Skeletal muscle tissue (tissue), 4 donors: ENCODE results near the gene UNC5A. TPM values are rescaled to one million over a fixed set of nuclear protein-coding genes. Genes with fewer than 3 reads are reported as not detected.

Source experiments
- H3K27ac ChIP-seq: one replicate; pipeline ENCODE4 v1.7.0; 2013; ENCODE audit warnings: mild to moderate bottlenecking, low read depth, low read length, inconsistent platforms
- H3K27me3 ChIP-seq, 3 donors: one replicate each; pipeline ENCODE4 v1.7.0; 2013; ENCODE audit warnings: low read length in 3 of 3; ENCODE audit not compliant: control insufficient read depth in 3 of 3, insufficient read depth in 3 of 3
- H3K36me3 ChIP-seq, 3 donors: one replicate each; pipeline ENCODE4 v1.7.0; 2013; ENCODE audit warnings: low read length in 3 of 3; ENCODE audit not compliant: control insufficient read depth in 3 of 3, insufficient read depth in 3 of 3
- H3K4me1 ChIP-seq, 3 donors: one replicate each; pipeline ENCODE4 v1.7.0; 2013; ENCODE audit warnings: low read length in 3 of 3, mild to moderate bottlenecking in 3 of 3; ENCODE audit not compliant: control insufficient read depth in 3 of 3, insufficient read depth in 3 of 3
- H3K4me3 ChIP-seq, 3 donors: one replicate each; pipeline ENCODE4 v1.7.0; 2013; ENCODE audit warnings: low read length in 3 of 3
- H3K9ac ChIP-seq, 3 donors: one replicate each; pipeline ENCODE4 v1.7.0; 2013; ENCODE audit warnings: low read length in 3 of 3, mild to moderate bottlenecking in 3 of 3, moderate library complexity in 2 of 3, low read depth in 1 of 3
- H3K9me3 ChIP-seq, 3 donors: one replicate each; pipeline ENCODE4 v1.7.0; 2013; ENCODE audit warnings: low read length in 3 of 3; ENCODE audit not compliant: control insufficient read depth in 3 of 3
- total RNA-seq: library from RNA; depleted of rRNA; stranded (reverse); fragments of >200 nt; gene quantifications from one replicate; pipeline ENCODE4 v1.2.3, GENCODE V29; 2014
- donor health status: Osteomylitis.

Gene UNC5A
- total RNA-seq, 1 donor from 2014 or later, result not detected

DNA sequence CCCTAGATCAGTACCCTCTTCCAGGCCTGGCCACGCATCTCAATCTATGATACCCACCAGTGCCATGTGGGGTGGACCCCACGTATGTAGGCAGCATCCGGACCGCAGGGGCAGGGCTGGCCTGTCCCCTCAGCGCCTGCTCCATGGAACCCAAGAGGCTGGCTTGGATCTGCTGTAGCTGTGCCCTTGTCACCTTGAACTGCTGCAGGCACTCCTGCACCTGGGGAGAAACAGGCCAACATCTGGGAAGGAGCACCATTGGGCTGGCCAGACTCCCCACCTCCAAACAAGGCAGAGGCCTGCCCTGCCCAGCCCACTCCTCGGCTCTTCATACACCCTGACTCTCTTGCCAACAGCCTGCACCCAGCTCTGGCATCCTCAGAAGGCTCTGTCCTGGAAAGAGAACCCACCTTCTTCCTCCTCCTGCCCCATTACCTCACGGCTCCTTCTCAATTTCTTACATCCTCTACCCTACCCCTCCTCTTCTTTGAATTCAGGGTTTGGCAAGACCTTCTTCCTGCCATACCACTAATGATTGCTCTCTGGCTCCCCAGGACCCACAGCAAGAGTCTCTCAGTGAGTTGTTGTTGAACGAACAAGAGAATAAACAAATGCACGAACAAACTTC is 81.1 kb downstream of the UNC5A start:
- H3K9me3 ChIP-seq, result no peaks in the 10 kb centered on the region
- no peaks in the 10 kb centered on the region for H3K4me1 ChIP-seq
- H3K4me3 ChIP-seq, result no peak overlapping the region
- H3K27me3 ChIP-seq, result peaks cover 0 to 8% (median 0%) of the 10 kb centered on the region in 3 donors
- no peaks in the 10 kb centered on the region for H3K36me3 ChIP-seq
- H3K27ac ChIP-seq, result no peak overlapping the region
- H3K9ac ChIP-seq, result no peak overlapping the region

GRCh38 chr5:176892663-176893062 is 82.3 kb downstream of the UNC5A start:
- peaks cover 0 to 9% (median 0%) of the 10 kb centered on the region in 3 donors for H3K27me3 ChIP-seq
- H3K4me1 ChIP-seq, result no peaks in the 10 kb centered on the region
- no peaks in the 10 kb centered on the region for H3K9me3 ChIP-seq
- no peak overlapping the region for H3K9ac ChIP-seq
- H3K27ac ChIP-seq, result no peak overlapping the region
- H3K36me3 ChIP-seq, result no peaks in the 10 kb centered on the region
- H3K4me3 ChIP-seq, result no peak overlapping the region

DNA sequence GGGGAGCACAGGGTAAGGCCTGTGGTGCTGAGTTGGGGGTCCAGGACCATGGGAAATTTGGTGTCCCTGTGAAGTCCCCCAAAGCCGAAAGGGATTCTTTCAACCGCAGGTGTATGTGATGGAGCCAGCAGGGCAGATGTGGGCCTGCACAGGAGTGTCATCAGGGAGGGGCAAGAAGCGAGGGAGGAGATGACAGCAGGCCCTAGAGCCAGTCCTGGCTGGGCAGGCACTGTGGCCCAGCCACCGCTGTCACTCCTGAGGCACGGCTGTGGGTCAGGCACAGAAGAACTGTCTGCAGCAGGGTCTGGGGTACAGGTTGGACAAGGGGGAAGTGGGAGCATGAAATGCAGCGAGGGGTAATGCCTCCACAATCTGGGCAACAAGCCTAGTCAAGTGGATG is 83.9 kb downstream of the UNC5A start:
- H3K4me3 ChIP-seq, result no peak overlapping the region
- peaks cover 0 to 6% (median 0%) of the 10 kb centered on the region in 3 donors for H3K27me3 ChIP-seq
- H3K4me1 ChIP-seq, result peaks cover 0 to under 1% (median 0%) of the 10 kb centered on the region in 3 donors
- H3K9ac ChIP-seq, result no peak overlapping the region
- no peak overlapping the region for H3K27ac ChIP-seq
- no peaks in the 10 kb centered on the region for H3K9me3 ChIP-seq
- H3K36me3 ChIP-seq, result no peaks in the 10 kb centered on the region

DNA sequence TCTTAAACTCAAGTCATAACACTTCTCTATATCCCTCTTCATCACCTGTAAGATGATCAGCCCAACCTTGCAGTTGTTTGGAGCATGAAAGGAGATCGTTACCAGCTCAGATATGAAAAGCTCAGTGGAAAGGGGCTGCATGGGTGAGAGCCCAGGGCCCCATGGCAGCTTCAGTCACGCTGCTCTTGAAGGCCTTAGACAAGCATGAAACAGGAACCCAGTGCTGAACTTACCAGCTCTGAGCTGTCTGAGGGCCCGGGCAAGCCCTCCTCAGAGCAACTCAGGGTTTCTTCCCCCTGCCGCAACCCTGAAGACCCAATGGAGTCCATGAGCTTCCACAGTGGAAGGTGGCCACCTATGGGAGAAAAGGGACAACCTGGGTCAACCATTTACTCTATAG is 85.5 kb downstream of the UNC5A start:
- H3K27me3 ChIP-seq, result peaks cover 0 to 4% (median 0%) of the 10 kb centered on the region in 3 donors
- H3K4me1 ChIP-seq, result peaks cover 0 to 6% (median 4%) of the 10 kb centered on the region in 3 donors
- no peak overlapping the region for H3K4me3 ChIP-seq
- no peak overlapping the region for H3K27ac ChIP-seq
- no peaks in the 10 kb centered on the region for H3K36me3 ChIP-seq
- H3K9ac ChIP-seq, result no peak overlapping the region
- H3K9me3 ChIP-seq, result no peaks in the 10 kb centered on the region

DNA sequence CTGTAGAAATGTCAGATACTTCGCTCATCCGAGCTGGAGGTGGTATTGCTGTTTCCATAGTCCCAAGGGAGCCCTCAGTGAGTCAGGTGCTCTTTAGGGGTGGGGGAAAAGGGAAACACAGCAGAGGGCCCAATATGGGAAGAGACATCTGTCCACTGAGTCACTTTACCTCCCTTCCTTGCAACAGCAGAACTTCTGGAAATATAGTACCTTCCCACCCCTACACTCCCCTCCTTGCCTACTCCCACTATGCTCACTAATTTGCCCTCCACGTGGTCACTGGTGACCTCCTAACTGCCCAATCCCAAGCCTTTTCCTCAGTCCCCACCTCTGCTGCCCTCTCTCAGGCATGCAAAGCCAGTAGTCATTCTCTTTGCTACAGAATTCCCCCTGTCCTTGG is 86.9 kb downstream of the UNC5A start:
- Histone ChIP-seq H3K4me3 (no peak overlapping the region), H3K9me3 (no peaks in the 10 kb centered on the region), H3K27me3 (peaks cover 0 to 4% (median 0%) of the 10 kb centered on the region in 3 donors), H3K4me1 (peaks cover 0 to 6% (median 4%) of the 10 kb centered on the region in 3 donors), H3K36me3 (peaks cover 0 to 2% (median 0%) of the 10 kb centered on the region in 3 donors), H3K27ac (no peak overlapping the region), H3K9ac (no peak overlapping the region)

DNA sequence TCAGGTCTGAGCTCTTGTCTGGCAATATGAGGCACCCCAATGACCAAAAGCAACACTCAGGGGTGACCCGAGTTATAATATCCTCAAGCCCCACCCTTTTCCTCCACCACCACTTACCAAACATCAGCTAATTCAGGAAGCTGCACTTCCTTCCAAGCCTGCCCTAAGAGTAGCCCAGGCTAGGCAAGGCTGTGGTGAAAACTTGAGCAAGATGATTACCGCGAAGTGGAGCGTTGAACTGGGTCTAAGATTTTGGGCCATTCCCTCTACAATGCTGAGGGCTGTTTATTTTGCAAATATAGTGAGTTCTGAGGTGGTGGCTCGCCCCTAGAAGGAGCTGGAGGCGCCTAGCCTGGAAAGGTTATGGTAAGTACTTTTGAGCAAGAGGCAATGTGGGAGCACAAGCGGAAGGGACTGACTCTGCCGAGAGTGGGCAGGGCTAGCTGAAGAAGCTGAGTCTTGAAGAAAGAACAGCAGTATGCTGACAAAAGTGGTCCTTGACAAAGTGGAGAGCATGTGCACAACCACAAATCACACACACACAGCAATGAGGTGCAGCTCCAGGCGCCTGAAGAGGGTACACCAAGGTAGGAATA is 89.0 kb downstream of the UNC5A start, which contains the start of gene HK3:
HK3 (minus strand) TSS at position 51 of the 596 bp plus-strand sequence. CDS start 3,187 bp downstream, outside the sequence.
- Histone ChIP-seq H3K27me3 (peaks cover 0 to 4% (median 0%) of the 10 kb centered on the region in 3 donors), H3K4me3 (peak within 1 kb of the TSS in 1 of 3 donors; percentile 17), H3K9me3 (no peaks in the 10 kb centered on the region)

GRCh38 chr5:176899946-176900779 is 89.8 kb downstream of the UNC5A start:
- Histone ChIP-seq H3K36me3 (peaks cover 19 to 27% (median 21%) of the 10 kb centered on the region in 3 donors), H3K27ac (no peak overlapping the region), H3K9ac (no peak overlapping the region), H3K9me3 (no peaks in the 10 kb centered on the region), H3K27me3 (peaks cover 0 to 4% (median 0%) of the 10 kb centered on the region in 3 donors), H3K4me3 (no peak overlapping the region), H3K4me1 (peaks cover 0 to 6% (median 4%) of the 10 kb centered on the region in 3 donors)

More for the DNA sequence above, 89.0 kb downstream of the UNC5A start, which contains the start of gene HK3:
- Histone ChIP-seq H3K4me1 (peaks cover 0 to 6% (median 4%) of the 10 kb centered on the region in 3 donors), H3K9ac (no peak within 1 kb of the TSS), H3K36me3 (peaks cover 13 to 21% (median 13%) of the 10 kb centered on the region in 3 donors), H3K27ac (no peak within 1 kb of the TSS)

DNA sequence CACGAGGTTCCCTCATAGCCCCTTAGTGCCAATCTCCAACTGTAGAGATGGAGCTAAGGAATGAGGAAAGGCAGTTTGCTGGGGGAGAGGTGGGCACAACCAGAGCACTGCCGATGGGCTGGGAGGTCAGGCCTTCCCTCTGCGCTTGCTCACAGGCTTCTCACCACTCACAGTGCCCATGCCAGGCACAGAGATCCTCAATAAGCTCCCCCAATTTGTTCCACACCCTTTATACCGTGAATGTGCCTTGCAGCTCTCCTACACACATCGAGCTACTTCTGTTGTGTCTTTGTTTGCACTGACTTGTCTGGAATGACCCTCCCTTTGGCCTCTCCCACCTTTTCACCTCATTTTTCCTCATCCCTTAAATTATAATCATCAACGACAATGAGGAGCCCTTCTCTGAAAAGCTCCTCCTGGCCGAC is 90.4 kb downstream of the UNC5A start:
- peaks cover 0 to 4% (median 0%) of the 10 kb centered on the region in 3 donors for H3K27me3 ChIP-seq
- no peak overlapping the region for H3K9ac ChIP-seq
- peaks cover 0 to 6% (median 4%) of the 10 kb centered on the region in 3 donors for H3K4me1 ChIP-seq
- H3K27ac ChIP-seq, result no peak overlapping the region
- H3K36me3 ChIP-seq, result peaks cover 23 to 33% (median 27%) of the 10 kb centered on the region in 3 donors
- no peak overlapping the region for H3K4me3 ChIP-seq
- no peaks in the 10 kb centered on the region for H3K9me3 ChIP-seq

- peaks cover 27 to 40% (median 34%) of the 10 kb centered on the region in 3 donors for H3K36me3 ChIP-seq
- H3K9ac ChIP-seq, result no peak overlapping the region
- H3K27ac ChIP-seq, result no peak overlapping the region
- H3K4me1 ChIP-seq, result peaks cover 0 to 6% (median 4%) of the 10 kb centered on the region in 3 donors
- H3K27me3 ChIP-seq, result peaks cover 0 to under 1% (median 0%) of the 10 kb centered on the region in 3 donors
- no peaks in the 10 kb centered on the region for H3K9me3 ChIP-seq
- H3K4me3 ChIP-seq, result no peak overlapping the region
Measured at GRCh38 chr5:176901260-176902101, 91.1 kb downstream of the UNC5A start.
